Kasumi-1 (cell line): ENCODE data around the gene NHSL2.
"Not testable (repeated sequence)": the region's sequence is repeated elsewhere in the genome, so short reads cannot be mapped to it uniquely, and the experiment has no call there.

Experiments
- DNase-seq, 2 experiments: peaks; one replicate each; lab custom pipeline; 2025; lab: John Stamatoyannopoulos, UW

Gene NHSL2

DNA sequence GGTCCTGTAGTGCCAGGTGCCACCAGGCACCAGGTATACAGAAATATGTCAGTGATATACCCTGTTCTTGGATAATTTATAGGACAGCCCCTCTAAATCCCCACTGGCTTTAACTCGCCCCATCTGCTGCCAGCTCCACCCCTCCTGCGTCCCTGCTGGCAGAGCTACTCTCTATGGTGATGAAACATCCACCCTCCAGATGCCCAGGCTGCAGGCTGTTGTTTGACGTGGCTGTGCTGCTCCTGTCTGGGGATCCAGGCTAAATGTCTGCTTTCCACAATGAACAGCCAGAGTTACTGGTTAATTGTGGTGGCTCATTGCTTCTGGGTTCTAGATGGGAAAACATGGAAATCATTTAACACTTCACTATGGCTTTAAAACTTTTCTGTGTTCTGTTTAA, 12.9 kb downstream of the NHSL2 start:
- DNase-seq = no peak

DNA sequence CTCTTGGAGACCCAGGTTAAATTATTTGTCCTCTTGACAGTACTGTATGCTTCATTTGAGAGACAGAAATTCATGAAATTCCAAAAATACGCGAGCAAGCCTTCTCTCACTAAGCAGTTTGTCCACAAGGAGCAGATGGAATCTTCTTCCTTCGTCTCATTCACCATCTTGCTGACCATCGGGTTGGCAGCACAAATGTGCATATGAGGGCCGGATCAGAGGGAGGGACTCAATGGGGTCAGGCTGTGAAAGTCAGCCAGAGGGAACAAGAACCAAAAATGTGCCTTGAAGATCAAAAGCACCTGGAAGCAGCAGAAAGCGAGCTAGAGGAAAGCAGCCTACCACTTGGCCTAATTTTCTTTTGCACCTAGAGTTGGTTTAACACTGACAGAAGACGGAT, 16.4 kb downstream of the NHSL2 start:
- DNase-seq = no peak

DNA sequence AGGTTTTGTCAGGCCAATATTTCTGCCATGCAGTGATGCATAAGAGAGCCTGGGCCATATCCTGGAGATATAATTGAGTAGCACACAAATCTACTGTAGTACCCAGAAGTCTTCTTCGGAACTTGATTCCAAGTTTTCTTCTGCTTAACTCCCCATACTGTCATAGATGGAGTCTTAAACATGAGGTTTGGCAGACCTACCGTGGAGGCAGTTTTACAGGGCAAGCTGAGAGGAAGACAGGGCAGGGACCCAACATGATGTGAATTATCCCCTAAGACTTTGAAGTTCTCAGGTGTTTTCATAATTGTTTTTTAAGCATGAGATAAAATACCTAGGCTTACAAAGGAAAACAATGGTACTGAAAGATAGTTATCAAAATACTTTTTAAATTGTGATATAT, 18.2 kb downstream of the NHSL2 start:
- no peak for DNase-seq

DNA sequence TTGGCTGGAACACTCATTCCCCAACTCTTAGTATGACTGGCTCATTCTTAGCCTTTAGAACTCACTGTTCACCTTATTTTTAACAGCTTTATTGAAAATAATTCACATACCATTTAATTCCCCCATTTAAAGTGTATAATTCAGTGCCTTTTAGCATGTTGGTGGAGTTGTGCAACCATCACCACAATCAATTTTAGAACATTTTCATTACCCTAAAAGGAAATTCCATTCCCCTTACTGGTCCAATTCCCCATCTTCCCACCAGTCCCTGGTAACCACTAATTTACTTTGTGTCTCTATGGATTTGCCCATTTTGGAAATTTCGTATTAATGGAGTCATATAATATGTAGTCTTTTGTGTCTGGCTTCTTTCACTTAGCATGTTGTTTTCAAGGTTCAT, 19.7 kb downstream of the NHSL2 start:
- DNase-seq = no peak

DNA sequence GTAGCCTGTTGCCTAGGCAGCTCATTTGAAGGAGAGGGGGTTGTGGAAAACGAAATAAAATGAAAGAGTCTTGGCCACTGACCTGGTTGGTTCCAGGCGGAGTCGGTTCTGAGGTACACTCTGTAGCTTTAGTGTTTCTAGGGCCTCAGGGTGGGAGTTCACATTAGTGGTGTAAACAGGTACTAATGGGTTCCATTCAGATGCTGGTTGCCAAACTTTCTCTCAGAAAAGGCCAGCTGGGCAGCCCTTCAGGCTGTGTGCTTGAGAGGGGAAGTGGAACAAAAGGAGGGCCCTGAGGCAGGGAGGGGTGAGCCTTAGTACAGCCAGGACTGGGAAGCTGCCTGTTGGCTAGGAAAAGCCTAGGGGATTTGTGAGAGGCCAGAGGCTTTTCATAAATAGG, 24.8 kb downstream of the NHSL2 start:
- no peak for DNase-seq

DNA sequence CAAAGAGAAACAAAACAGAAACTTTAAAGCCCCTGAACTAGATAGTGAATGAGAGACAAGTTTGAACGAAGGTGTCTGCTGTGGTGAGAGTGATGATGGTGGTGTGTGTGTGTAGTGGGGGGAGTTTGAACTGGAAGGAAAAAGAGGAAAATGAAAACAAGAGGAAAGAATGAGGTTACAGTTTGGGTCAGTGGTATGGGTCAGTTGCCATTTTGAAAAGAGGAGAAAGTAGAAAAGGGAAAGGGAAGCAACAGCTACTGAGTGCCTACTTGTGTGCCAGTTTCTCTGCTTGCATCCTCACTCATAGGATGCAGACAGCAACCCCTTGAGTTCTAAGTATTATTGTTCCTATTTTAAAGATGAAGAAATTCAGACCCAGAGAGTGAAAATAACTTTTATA, 26.0 kb downstream of the NHSL2 start:
- no peak for DNase-seq

DNA sequence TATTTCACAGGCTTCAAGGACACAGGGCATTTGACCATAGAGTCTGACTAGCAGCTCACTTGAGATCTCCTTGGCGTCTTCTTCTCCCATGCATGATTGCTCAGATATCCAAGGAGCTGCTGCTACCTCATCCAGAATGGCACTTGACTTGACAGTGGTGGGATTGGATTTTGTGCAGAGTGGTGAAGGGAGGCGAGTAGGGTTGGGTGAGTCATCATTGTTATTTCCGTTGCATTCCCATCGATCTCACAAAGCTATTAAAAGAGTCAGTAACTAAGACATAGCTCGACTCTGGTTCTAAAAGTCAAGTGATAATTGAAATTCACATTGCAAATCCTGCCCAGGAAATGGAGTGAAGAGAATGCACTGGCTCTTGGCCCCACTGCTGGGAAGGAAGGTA, 27.7 kb downstream of the NHSL2 start:
- DNase-seq = no peak

DNA sequence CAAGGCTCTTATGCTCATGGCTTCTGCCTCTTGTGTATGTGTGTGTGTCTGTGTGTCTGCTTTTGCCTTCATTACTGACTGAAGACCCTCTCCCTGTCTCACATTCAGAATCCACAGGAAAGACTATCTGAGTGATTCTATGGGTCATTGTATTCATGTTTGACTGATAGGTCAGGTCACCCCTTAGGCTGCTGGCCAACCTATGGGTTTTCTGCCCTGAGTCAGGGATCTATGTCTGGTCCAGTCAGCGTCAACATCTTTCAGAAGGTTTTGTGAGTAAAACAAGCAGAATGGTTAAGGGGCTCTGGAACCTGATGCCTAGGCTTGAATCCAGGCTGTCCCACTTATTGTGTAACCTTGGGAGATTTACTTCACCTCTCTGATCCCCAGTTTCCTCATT, 30.5 kb downstream of the NHSL2 start:
- DNase-seq = no peak

DNA sequence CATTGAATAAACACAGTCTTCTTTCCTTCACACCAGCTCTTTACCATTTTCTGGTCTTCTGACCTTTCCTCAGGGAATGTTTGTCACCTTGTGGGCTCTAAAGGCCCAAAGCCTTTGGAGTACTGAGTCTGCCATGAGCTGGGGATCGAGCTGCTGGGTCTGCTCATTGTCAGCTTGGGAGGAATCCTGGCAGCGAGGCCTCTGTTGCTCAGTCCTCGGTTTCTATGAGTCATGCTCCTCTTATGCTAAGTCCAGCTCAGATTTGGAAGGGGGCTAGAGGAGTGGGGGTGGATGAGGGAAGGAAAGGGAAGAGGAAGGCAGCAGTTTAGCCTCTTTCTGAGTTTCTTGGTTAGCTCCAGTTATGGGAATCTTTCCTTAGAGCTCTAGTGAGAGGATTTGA, 31.1 kb downstream of the NHSL2 start:
- no peak for DNase-seq

DNA sequence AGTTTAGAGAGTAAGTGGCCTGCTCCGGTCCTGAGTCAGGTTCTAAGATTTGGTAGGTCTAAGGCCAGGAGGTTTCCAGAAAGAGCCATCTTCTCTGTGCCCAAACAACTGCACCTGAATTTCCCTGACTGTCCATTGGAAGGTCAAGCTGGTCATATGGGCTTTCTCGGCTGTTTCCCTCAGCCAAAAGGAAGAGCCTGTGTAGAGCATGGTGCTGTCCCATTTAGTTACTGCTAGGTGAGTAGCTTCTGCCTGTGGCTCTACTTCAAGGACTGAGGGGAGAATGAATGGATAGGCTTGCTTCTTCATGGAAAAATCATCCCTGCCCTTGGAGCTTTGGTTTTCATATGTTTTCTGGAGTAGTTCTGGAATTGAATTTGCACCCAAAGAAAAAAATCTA, 33.7 kb downstream of the NHSL2 start:
- DNase-seq = no peak

DNA sequence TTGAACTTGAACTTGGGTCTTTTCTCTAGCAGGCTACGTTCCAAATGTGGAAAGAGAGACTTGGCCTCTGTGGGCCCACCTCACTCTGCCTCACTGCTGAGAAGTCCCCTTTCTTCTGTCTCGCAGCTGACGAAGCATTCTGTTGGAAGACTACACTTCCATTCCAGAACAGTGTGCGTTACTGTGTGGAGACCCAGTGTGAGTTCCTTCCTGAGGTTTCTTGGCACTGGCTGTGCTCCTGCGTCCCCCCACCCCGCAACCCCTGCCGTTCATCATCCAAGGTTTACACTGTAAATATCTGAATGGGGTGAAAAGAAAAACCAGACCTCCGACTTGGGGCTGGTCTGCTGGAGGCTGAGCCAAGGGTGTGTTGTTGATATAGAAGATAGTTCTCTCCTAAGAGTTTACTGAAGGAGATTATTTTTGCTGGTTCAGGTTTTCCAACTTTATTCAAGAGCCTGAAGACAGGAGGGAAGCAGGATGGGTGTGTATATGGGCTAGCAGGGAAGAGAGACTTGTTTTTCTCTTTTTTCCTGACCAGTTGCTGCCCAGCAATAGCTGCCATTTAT, 34.7 kb downstream of the NHSL2 start:
- no peak for DNase-seq

DNA sequence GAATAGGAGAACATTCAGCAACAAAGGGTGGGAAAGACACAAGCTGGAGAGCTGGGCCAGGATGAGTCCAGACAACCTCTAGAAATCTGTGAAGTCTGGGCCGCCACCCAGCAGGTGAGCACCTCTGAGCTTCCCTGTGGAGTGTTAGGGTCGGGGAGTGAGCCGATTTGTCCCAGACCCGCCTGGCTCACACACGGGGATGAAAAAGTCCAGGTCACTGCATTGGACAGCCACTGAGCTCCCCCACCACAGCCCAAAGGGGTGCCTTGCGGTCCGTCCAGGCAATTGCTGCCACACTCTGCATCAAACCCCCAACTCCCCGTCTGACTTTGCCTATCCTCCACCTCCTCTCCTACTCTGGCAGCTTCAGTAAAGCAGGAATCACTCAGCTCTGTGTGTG, 38.7 kb downstream of the NHSL2 start:
- DNase-seq = no peak

DNA sequence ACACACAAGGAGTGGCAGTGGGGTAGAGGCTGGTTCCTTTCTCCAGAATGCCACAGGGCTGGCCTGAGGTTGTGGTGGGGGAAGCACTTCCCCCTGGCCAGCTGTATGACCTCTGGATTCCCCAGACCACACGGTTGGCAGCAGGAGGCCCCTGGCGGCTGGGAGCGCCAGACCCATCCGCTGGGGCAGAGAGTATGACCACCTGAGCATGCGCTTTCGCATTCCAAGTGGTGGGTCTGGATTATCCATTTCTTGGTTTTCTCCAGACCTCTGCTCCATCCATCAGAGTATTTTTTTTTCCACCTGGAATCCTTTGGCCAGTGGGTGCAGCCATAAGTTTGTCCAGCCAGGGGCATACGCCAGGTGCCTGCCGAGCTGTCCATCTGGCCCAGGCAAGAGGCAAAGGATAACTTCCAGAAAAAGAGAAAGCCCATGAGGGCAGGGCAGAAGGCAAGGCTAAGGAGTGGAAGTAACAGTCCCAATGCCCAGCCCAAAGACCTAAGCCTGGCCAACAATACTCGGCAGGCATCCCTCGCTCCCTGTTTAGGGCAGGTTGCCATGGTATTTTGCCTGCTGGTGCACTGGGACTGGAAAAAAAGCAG, 39.3 kb downstream of the NHSL2 start:
- no peak for DNase-seq

DNA sequence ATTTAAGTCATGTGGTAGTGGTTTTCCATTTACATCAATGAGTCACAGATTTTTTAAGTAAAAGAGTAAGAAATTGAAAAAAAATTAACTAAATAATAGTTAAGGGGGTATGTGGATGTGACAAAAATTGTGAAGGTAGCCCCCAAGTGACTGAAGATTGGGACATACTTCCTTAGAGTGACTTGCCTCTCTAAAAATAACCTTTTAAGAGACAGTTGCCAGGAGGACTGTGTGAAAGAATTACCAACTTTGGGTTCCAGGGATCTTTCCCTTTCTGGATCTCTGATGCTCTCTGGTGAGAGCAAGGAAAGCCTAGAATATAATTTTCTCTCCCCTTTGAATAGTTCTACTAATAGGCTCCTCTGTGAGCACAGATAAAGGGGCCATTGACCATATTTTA, 42.7 kb downstream of the NHSL2 start:
- no peak for DNase-seq

DNA sequence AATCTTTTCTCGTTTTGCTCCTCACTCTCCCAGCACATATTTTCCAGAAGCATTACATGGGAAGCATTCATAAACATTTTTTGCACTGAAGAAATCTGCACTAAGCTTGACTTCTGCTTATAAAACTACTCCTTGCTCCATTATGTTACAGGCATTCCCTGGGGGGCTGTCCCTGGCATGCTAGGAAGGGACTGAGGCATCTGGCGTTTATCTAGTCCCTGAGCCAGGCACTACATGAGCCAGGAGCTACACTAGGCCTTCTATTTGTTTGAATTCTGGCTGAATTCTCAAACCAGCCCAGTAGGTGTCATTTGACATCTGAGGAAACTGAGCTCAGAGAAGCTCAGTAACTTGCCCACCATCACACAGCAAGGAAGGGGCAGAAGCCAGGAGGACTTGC, 43.3 kb downstream of the NHSL2 start:
- no peak for DNase-seq

DNA sequence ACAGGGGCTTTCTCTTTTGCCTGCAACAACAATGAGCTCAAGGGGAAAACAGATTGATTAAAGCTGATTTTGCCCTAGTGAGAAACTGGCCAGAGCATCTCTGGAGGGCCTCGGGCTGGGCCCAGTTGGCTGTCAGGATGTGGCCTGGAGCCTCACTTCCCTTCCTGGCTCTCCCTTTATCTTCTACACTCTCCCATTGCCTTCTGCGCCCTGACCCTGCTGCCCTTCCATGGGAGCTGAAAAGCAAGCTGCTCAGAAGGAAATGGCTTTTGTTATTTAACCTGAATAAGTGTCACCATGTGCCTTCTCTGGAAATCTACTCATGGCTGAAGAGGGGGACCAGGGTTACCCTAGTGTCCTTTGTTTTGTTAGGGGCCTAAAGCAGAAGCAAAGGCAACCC, 43.8 kb downstream of the NHSL2 start:
- no peak for DNase-seq

DNA sequence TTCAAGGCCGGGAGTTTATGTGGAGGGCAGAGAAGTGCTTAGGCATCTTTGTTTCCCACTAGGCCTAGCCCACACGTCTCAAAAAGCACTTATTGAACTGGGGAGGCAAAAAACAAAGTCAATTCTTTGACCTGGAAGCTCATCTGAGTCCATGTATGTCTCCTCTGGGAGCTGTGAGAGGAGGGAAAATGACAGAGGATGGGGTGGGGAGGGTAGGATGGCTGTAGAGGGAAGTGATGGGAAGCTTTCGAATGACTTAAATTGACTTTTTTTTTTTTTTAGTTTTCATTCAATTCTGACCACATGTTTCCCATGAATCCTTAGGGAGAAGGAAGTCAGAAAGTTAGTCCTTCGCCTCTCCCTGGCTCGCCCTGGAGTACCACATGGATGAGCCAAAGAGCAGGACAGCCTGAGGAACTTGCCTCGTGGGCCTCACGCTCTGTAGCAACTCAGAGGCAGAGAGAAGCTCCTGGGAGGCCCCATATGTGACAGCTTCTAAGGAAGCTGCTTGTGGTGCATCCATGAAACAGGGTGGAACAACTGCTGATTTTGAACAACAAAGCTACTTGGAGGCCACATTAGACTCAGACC, 45.0 kb downstream of the NHSL2 start:
- no peak for DNase-seq

DNA sequence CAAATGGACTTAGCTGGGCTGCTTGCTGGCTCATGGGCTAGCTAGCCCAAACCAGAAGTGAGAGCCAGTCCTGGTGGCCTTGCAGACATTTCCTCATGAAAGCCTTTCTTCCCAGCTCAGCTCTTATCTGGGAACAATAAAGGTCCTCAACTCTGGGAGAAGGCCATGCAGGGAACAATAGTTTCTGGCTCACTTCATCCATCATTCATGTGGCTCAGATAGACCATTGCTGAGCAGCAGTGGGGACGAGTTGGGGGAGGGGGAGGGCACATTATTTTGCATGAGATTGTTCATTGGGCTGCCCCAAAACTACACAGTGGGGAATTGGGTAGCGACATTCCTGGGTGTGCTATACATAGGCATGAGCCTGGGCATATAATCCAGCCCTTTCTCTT, 47.6 kb downstream of the NHSL2 start:
- DNase-seq = no peak

DNA sequence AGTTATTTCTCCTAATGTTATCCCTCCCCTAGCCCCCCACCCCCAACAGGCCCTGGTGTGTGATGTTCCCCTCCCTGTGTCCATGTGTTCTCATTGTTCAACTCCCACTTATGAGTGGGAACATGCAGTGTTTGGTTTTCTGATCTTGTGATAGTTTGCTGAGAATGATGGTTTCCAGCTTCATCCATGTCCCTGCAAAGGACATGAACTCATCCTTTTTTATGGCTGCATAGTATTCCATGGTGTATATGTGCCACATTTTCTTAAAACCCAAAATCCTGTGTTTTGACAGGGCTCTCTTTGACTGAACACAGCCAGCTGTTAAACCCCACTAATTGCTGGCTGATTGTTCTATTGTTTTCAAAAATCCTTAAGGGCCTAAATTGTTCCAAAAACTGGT, 53.5 kb downstream of the NHSL2 start:
- DNase-seq = not testable (repeated sequence)

DNA sequence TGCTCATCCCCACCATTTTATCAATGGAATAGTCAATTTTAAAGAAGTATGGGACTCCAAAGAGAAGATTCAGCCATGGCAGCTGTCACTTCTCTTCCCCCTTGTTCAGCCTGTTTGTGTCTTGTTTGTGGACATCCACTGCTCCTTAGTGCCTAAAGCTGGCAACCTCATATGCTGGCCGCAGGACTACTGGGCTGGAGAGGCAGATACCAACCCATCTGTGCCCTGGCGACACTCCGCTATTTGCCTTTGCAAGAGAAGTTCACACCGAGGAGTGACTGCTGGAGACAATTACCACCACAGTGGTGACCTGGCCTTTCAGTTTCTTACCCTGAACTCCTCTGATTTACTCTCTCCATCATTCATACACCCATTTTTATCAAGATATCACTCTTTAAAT, 64.3 kb downstream of the NHSL2 start:
- no peak for DNase-seq

DNA sequence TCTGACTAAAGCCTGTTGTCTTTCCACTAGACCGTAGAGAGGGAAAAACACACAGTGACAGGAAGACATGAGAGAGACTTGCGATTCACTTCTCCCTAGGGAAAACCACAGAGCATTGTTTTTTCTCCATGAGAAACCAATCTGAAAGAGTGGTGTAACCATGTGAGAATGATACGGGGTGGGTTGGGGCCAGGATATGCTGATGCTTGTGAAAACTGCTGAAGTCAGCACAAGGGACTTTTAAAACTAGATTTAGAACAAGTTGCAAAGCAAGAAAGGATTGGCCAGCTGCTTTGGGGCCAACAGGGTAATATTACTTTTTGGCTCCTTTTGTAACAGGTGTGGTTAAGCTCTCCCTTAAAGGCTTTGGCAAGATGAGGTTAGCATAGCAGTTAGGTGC, 66.1 kb downstream of the NHSL2 start:
- no peak for DNase-seq

DNA sequence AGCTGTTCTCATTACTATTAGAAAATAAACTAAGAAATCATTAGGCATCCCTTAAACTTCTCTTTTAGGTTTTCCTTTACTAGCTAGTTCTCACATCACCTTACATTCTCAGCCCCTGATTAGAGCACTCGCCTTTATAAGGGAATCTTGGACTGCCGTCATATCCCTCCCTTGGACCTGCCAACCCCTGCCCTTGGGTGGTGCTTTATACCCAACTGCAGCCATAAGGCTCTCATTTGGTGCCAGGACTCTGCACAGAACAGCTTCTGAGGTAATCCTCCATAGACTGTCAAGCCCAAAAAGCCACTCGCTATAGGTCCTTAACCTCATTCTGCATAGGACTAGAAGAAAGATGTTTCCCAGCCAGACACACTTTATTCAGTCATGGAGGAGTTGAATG, 67.5 kb downstream of the NHSL2 start:
- no peak for DNase-seq

DNA sequence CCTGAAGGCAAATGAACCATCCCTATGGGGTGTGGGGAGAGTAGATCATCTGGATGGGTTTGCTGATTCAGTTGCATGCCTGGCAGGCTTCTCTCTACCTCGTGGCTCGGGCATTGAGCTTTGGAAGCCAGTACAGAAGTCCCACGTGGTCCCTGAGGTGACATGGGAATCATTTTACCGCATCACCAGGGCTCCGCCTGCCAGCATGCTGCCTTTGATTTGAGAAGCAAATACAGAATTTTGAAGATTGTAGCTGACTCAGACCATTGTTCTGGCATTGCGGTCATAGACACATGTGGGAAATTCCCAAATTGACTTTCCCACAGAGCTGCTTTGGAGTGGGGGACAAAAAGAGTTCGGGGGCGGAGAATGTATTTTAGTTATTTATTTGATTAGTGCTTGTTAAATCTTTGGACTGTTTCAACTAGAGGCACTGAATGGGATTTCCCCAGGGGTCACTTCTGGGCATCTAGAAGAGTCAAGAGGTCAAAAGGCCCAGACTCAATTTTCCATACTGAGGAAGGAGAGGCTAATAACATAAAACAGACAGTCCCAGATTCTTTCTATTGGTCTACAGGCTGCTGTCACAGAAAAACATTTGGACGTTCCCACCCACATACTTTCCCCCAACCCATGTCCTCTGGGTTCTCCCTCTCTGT, 79.3 kb downstream of the NHSL2 start:
- no peak for DNase-seq

DNA sequence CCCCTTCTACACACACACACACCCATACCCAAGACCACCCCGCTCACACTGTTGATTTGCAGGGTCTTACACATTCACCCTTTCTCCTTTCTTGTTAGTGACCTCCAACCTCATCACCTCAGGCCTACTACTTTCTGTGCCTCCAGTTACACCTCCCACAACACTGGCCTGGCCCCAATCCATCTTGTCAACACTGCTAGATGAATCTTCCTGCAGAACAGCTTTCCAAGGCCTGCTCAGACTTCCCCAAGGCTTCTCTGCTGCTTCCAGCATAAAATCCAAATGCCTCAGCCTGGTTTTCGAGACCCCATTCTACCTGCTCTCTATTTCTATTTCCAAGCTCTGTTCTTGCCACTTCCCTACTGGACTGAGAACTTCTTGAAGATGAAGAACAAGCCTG, 79.9 kb downstream of the NHSL2 start:
- no peak for DNase-seq
